PC-3 (cell line): ENCODE measurements around the gene TMEFF2.

Source experiments
- EZH2 ChIP-seq: fragments of 300-600 bp; sonication (generic); IDR thresholded peaks from one replicate; pipeline ENCODE4 v1.6.1; 2017; ENCODE audit warnings: antibody characterized with exemption, mild to moderate bottlenecking, low read length; ENCODE audit not compliant: unreplicated experiment
- TF ChIP-seq, protein P1 (sequence below): fragments of 300-600 bp; sonication (generic); conservative IDR thresholded peaks from 2 replicates; pipeline ENCODE4 v1.5.1; 2017; ENCODE audit warnings: antibody characterized with exemption, low read depth, mild to moderate bottlenecking, low read length

DNA sequence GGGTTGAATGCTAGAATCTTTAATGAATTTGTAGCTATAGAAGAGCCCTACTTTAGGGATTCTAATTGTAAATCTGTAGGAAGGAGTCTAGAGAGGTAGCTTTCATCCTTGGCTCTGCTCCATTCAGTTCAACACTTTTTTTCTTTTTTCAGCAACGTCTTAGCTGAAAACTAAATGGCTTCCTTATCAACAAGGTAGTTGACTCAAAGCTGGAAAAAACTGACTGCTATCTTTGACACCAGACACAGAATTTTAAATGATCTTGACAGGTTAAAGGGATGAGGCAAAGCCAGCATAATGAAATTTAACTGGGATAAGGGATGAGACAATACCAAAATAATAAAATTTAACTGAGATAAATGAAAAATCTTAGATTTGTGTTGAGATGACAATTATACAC is 54.9 kb downstream of the TMEFF2 start:
- no peak for TF ChIP-seq EZH2
- TF ChIP-seq, protein P1, sequence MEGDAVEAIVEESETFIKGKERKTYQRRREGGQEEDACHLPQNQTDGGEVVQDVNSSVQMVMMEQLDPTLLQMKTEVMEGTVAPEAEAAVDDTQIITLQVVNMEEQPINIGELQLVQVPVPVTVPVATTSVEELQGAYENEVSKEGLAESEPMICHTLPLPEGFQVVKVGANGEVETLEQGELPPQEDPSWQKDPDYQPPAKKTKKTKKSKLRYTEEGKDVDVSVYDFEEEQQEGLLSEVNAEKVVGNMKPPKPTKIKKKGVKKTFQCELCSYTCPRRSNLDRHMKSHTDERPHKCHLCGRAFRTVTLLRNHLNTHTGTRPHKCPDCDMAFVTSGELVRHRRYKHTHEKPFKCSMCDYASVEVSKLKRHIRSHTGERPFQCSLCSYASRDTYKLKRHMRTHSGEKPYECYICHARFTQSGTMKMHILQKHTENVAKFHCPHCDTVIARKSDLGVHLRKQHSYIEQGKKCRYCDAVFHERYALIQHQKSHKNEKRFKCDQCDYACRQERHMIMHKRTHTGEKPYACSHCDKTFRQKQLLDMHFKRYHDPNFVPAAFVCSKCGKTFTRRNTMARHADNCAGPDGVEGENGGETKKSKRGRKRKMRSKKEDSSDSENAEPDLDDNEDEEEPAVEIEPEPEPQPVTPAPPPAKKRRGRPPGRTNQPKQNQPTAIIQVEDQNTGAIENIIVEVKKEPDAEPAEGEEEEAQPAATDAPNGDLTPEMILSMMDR = no peak
